ENCODE data around the gene PDE8B.

PDE8B gene

DNA sequence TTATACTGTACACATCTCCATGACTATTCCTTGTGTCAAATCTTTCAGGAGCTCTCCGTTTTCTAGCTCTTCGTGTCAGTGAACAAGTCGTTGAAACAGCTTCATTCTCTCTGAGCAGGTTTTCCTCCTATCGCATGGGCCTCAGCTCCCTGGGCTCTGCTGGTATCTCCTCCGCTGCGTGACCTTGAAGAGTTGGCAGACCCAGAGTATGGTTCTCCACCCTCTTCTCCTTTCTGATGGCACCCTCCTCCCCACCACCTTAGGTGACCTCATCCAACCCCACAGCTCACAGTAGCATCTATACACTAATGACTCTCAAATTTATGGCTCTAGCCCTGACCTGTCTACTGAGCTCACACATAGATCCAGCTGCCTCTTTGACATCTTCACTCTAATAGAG, 36.0 kb upstream of the PDE8B start:
- Histone ChIP-seq H3K27ac (no peak overlapping the region), H3K9me3 (no peaks in the 10 kb centered on the region), H3K36me3 (no peaks in the 10 kb centered on the region), H3K4me2 (no peak overlapping the region), H3K4me1 (no peaks in the 10 kb centered on the region), H3K27me3 (no peaks in the 10 kb centered on the region), H3K4me3 (no peak overlapping the region), H3K9ac (no peak overlapping the region), H4K20me1 (no peaks in the 10 kb centered on the region)
- no peak for TF ChIP-seq Cebpa-rat (IDR thresholded peaks at IDR 0.05)

- H3K9me3 ChIP-seq, result no peaks in the 10 kb centered on the region
- no peak overlapping the region for H3K9ac ChIP-seq
- TF ChIP-seq Cebpa-rat (IDR thresholded peaks at IDR 0.05), result no peak
- no peak overlapping the region for H3K4me3 ChIP-seq
- no peaks in the 10 kb centered on the region for H3K27me3 ChIP-seq
- no peak overlapping the region for H3K4me2 ChIP-seq
- H4K20me1 ChIP-seq, result no peaks in the 10 kb centered on the region
- H3K4me1 ChIP-seq, result no peaks in the 10 kb centered on the region
- no peaks in the 10 kb centered on the region for H3K36me3 ChIP-seq
- no peak overlapping the region for H3K27ac ChIP-seq
These were observed 35.2 kb upstream of the PDE8B start for GRCh38 chr5:77175231-77175630.

DNA sequence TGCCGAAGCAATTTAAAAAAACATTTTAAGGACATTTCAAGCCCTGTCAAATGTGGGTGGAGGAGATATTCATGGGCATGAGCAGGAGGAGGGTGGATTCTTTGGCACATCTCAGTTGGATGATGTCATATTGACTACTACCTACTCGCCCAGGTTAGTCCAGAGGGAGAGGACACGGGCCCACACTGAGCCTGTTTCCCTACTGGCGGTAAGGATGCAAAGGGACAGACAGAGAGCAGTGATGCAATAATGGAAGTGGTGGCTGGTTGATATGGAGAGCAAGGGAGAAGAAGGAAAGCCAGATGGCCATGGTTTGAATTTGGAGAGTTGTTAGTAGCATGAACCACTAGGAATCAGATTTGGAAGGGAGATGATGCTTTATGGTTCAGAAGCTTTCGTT, 34.1 kb upstream of the PDE8B start:
- Histone ChIP-seq H3K4me1 (peaks cover 4% of the 10 kb centered on the region), H3K36me3 (no peaks in the 10 kb centered on the region), H3K9ac (no peak overlapping the region), H3K27me3 (no peaks in the 10 kb centered on the region), H3K4me3 (no peak overlapping the region), H4K20me1 (no peaks in the 10 kb centered on the region), H3K4me2 (no peak overlapping the region), H3K9me3 (no peaks in the 10 kb centered on the region), H3K27ac (no peak overlapping the region)
- no peak for TF ChIP-seq Cebpa-rat (IDR thresholded peaks at IDR 0.05)

DNA sequence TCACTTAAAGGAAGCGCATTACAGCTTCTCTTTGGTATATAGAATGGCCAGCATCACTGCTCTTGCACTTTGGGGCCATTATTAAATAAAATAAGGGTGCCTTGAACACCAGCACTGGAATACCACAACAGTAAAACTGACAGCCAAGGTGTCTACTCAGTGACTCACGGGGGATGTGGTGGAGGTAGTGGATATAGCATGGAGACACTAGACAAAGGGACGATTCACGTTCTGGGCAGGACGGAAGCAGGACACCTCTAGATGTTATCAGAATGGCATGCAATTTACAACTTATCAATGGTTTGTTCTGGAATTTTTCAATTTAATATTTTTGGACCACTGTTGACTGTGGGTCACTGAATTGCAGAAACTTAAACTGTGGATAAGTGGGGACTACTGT, 32.9 kb upstream of the PDE8B start:
- Histone ChIP-seq H3K4me1 (peaks cover 12% of the 10 kb centered on the region), H3K9me3 (no peaks in the 10 kb centered on the region), H3K27ac (no peak overlapping the region), H3K9ac (no peak overlapping the region), H3K4me3 (no peak overlapping the region), H3K4me2 (no peak overlapping the region), H4K20me1 (no peaks in the 10 kb centered on the region), H3K27me3 (no peaks in the 10 kb centered on the region), H3K36me3 (no peaks in the 10 kb centered on the region)
- TF ChIP-seq Cebpa-rat (IDR thresholded peaks at IDR 0.05), result no peak

GRCh38 chr5:77180167-77181081, 30.1 kb upstream of the PDE8B start:
- H3K4me3 ChIP-seq, result no peak overlapping the region
- no peaks in the 10 kb centered on the region for H3K27me3 ChIP-seq
- no peaks in the 10 kb centered on the region for H4K20me1 ChIP-seq
- H3K27ac ChIP-seq, result no peak overlapping the region
- peaks cover 12% of the 10 kb centered on the region for H3K4me1 ChIP-seq
- H3K4me2 ChIP-seq, result no peak overlapping the region
- no peak overlapping the region for H3K9ac ChIP-seq
- H3K36me3 ChIP-seq, result no peaks in the 10 kb centered on the region
- TF ChIP-seq Cebpa-rat (IDR thresholded peaks at IDR 0.05), result no peak
- H3K9me3 ChIP-seq, result no peaks in the 10 kb centered on the region

DNA sequence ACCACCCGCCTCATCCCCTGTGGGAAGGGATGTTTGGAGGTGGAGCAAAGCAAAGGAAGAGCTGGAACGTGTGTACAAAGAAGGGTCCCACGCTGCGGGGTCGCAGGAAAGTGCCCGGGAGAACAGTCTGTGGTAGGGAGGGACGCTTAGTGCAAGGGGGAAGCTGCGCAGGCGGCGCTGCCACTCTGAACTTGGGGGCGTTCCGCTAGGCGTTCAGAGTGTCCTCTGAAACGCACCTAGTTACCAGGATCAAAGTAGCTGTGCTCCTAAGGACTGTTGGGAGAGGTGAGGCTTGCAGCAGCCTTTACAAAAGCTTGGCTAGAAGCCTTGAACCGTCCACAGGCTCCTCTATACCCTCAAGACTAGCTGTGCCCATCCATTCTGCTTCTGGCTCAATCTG, 29.3 kb upstream of the PDE8B start:
- TF ChIP-seq Cebpa-rat (IDR thresholded peaks at IDR 0.05), result no peak
- peak overlapping the region; percentile 43; the same call in 1 of the 2 replicates for H3K4me2 ChIP-seq
- no peaks in the 10 kb centered on the region for H3K36me3 ChIP-seq
- no peak overlapping the region for H3K9ac ChIP-seq
- no peak overlapping the region for H3K4me3 ChIP-seq
- no peaks in the 10 kb centered on the region for H4K20me1 ChIP-seq
- H3K4me1 ChIP-seq, result peaks cover 12% of the 10 kb centered on the region
- no peaks in the 10 kb centered on the region for H3K9me3 ChIP-seq
- H3K27ac ChIP-seq, result no peak overlapping the region
- no peaks in the 10 kb centered on the region for H3K27me3 ChIP-seq

DNA sequence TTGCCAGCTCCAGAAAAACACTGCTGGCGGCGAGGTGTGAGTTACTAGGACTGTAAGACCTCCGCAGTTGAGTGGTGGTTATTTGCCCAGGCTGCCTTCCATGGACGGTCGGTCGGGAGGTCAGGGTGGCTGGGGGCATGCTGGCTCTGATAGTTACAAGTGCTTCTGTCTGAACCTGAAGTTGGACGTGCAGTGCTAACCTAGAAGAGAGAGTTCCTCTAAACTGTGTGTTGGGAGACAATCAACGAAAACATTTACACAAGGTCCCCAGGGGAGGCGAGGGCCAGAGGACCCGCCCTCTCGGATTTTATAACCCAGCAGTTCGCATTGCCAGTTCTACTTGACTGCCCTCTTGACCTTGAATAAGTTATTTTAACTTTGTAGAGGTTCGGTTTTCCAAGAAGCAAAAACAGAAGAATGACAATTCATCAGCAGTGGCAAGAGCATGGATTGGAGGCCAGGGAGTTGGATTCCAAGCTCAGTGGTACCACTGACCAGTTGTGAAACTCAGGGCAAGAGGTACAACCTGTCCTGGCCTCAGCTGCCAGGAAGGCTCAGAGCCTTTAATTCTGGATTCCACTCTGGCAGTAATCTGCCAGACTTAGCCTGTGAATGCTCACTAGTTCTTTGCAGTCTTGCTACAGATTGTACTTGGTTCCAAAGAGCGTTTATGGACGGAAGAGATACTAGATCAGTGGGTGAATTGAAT, 28.7 kb upstream of the PDE8B start:
- Histone ChIP-seq H3K9me3 (no peaks in the 10 kb centered on the region), H3K4me2 (peak overlapping the region; percentile 43), H3K36me3 (no peaks in the 10 kb centered on the region), H3K4me1 (peaks cover 12% of the 10 kb centered on the region), H3K27ac (no peak overlapping the region), H3K27me3 (no peaks in the 10 kb centered on the region), H3K4me3 (no peak overlapping the region), H3K9ac (no peak overlapping the region), H4K20me1 (no peaks in the 10 kb centered on the region)
- TF ChIP-seq Cebpa-rat (IDR thresholded peaks at IDR 0.05), result no peak

DNA sequence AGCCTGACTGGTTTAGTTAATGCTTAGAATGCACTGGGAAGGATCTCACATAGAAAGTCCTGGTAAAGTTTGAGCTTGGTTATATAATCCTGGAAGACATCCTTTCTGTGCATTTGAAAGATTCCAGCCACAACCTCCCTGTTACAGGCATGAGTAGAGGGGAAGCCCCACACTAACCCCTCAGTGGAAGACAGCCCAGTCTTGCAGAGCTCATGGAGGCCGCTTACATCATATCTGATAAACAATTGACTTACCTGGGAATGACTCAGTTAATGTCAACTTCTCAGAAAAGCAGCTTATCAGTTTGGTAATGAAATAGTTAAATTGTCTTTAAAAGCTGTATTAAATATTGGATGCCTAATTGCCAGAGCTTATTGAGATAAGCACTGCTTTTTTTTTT, 28.1 kb upstream of the PDE8B start:
- no peak for TF ChIP-seq Cebpa-rat (IDR thresholded peaks at IDR 0.05)

GRCh38 chr5:77186652-77187370, 23.7 kb upstream of the PDE8B start:
- H4K20me1 ChIP-seq, result no peaks in the 10 kb centered on the region
- H3K4me2 ChIP-seq, result no peak overlapping the region
- H3K4me1 ChIP-seq, result peaks cover 5% of the 10 kb centered on the region
- no peak for TF ChIP-seq Cebpa-rat (IDR thresholded peaks at IDR 0.05)
- no peak overlapping the region for H3K9ac ChIP-seq
- no peaks in the 10 kb centered on the region for H3K9me3 ChIP-seq
- H3K27ac ChIP-seq, result no peak overlapping the region
- no peaks in the 10 kb centered on the region for H3K27me3 ChIP-seq
- no peak overlapping the region for H3K4me3 ChIP-seq
- H3K36me3 ChIP-seq, result no peaks in the 10 kb centered on the region

More for the DNA sequence above, 28.1 kb upstream of the PDE8B start:
- Histone ChIP-seq H3K9me3 (no peaks in the 10 kb centered on the region), H3K4me1 (peaks cover 12% of the 10 kb centered on the region), H3K4me3 (no peak overlapping the region), H3K9ac (no peak overlapping the region), H4K20me1 (no peaks in the 10 kb centered on the region), H3K27me3 (no peaks in the 10 kb centered on the region), H3K4me2 (peak overlapping the region; percentile 43; the same call in 1 of the 2 replicates), H3K27ac (no peak overlapping the region), H3K36me3 (no peaks in the 10 kb centered on the region)

GRCh38 chr5:77189421-77189820, 21.1 kb upstream of the PDE8B start:
- Histone ChIP-seq H3K36me3 (no peaks in the 10 kb centered on the region), H3K4me1 (no peaks in the 10 kb centered on the region), H3K4me3 (no peak overlapping the region), H3K9me3 (no peaks in the 10 kb centered on the region), H3K9ac (no peak overlapping the region), H3K27me3 (no peaks in the 10 kb centered on the region), H3K27ac (no peak overlapping the region), H4K20me1 (no peaks in the 10 kb centered on the region), H3K4me2 (no peak overlapping the region)
- TF ChIP-seq Cebpa-rat (IDR thresholded peaks at IDR 0.05), result no peak
